ENCODE results near the gene SARM1.

The SARM1 gene

DNA sequence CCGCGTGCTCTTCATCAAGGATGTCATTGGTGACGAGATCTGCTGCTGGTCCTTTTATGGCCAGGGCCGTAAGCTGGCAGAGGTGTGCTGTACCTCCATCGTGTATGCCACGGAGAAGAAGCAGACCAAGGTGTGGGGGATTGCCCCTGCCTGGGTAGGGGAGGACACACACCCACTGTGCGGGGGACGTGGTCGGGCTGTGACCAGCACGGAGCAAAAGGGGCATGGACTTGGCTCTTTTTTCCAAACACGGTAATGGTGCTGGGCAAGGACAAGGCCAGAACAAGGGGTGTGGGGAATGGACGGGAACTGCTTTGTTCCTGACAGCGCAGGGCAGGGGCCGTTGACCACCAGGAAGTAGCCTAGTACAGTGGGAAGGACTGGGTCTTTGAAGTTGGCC, 29.2 kb upstream of the SARM1 start:
- DNase-seq = no peak

GRCh38 chr17:28343491-28343932, 28.0 kb upstream of the SARM1 start:
- DNase-seq = no peak

DNA sequence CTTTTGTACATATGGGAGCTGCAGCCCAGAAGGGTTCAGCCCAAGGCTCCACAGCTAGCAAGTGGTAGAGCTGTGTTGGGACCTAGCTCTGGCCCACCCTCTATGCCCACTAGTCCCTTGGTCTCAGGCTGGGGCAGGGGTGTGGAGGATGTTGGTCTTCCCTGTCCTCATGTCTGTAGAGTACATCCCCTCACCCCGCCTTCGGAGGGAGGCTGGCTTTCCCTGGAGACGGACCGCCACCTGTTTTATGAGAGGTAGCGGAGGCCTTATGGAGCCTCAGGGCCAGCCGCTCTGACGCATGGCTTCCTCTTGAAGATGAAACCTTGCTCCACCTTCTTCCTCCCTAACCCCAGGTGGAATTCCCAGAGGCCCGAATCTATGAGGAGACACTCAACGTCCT, 27.5 kb upstream of the SARM1 start:
- DNase-seq = no peak

- no peak for DNase-seq
Measured at GRCh38 chr17:28344435-28344901, 27.0 kb upstream of the SARM1 start.

- no peak for DNase-seq
Measured at GRCh38 chr17:28345419-28346198, 25.9 kb upstream of the SARM1 start.

GRCh38 chr17:28346199-28346580, 25.3 kb upstream of the SARM1 start:
- no peak for DNase-seq

GRCh38 chr17:28346746-28347246, 24.7 kb upstream of the SARM1 start:
- no peak for DNase-seq

DNA sequence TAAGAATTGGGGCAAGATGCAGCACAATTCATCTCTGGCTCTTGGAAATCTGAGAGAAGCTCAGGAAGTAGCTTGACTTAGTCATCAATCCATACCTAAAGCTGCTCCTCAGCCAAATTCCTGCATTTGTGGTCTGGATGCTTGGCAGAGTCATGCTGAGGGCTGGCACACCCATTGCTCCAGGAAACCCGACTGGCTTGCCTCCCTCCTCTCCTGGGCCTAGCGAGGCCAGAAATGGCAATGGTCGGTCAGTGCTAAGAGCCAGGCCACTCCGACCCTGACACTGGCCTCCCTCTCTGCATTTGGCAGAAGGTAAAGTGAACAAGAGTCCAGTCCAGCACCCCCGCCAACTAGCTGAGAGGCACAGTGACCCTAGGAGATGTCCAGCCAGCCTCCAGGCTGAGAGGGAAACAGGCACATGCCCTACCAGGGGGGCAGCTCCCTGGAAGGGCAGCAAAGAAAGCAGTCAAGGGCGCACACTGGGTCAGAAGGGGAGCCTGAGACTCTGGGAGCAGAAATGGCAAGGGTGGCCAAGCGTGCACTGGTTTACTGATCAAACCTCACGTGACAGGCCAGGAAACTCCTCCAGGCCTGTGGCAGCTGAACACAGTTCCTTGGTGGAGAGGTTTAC, 24.1 kb upstream of the SARM1 start:
- DNase-seq = no peak

DNA sequence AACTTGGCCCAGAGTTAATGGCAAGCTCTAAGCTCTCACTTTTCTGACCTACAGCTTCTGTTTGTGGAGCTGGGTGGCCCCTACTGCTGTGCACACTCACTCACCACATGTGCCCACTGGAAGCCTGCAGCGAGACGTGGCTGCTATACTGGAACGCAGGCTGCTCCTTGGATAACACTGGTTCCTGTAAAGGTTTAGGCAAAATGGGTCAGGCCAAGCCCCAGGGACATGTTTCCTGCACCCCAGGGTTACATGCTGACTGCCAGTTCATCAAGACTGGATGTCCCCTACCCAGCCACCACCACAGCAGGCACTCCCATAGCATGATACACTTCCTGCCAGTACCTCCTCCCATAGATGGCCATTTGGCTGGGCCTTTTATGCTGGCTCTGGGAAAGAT, 22.5 kb upstream of the SARM1 start:
- DNase-seq = no peak

DNA sequence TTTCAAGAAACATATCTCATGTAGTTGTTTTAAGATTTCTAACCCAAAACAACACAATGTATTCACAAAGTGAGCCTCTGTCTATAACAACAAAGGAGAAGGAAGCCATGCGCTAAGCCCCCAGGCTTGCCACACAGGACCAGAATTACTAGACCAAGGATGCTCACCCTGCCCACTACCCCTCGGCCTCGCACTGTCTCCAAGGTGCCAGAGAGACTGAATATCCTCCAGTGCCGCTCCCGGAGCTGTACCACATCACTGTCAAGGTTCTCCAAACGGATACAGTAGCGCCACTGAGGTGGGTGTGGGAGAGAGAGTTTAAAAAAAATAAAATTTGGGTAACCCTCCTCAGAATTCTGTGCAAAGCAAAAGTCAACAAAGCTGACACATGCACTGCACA, 21.2 kb upstream of the SARM1 start:
- no peak for DNase-seq

GRCh38 chr17:28357061-28357900, 14.2 kb upstream of the SARM1 start, which contains the start of gene POLDIP2:
TSS of gene POLDIP2 (minus strand) at chr17:28357527. CDS start at chr17:28357448, 79 bp downstream.
- DNase-seq = peak; percentile 83

DNA sequence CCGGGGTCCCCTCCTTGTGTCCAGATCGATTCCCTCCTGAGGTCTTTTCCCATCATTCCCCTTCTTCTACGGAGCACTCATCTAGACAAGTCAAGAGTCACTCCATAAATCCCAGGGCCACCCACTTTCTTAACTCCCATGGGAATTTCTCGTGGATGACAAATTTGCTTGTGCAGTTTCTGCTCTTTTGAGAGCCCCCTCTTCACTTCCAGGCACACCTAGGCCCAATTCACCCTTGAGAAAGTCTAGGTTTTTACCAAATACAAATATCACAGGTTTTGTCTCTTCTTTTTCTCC, 13.6 kb upstream of the SARM1 start:
- DNase-seq = no peak

DNA sequence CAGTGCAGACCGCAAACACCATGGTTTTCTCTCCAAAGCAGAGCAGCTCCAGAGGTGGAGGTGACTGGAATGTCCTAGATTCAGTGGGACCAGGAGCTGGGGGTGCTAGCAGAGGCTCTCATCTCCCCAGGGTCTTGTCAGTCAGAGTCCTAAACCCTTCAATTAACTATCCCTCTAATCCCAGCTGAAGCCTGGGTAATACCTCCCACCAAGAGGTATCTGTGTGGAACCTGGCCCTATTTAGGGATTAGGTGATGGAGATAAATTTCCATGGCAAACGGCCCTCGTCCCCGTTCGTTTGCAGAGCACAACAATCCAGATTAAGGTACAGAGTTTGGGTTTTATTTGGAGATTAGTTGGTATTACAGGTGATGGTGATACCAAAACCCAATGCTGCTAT, 8.3 kb upstream of the SARM1 start:
- DNase-seq = no peak

GRCh38 chr17:28363776-28364650, 7.5 kb upstream of the SARM1 start:
- DNase-seq = no peak

DNA sequence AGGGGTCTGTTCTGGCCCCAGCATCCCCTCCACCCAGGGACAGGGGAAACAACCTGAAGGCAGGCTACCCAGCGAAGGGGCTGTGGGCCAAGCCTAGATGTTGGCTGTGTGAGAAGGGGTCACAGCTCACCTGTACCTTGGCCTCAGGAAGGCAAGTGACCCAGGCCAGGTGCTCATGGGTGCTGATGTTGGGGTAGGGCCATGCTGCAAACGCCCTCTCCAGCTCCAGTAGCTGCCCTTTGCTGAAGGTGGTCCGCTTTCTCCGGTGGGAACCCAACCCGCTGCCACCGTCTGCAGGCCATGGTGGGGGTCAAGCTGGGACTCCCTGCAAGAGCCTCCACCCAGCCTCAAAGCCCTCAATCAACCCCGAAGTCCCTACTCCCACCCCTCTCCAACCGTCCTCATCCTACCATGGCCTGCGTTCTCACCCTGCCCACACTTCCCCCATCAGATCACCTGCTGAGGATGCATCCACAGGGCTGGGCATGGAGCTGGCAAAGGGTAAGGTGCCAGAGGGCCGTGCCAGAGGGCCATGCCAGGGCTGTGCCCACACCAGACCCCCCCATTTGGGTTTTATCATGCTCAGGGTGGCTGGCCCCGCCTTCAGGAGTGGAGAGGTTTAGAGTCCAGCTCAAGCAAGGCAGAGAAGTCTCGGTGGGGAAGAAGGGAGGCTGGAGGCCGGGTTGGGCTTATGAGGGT, 6.7 kb upstream of the SARM1 start, which contains the start of gene SEBOX:
Gene SEBOX, minus strand, starts transcription at position 535 of the 699 bp plus-strand sequence. Its CDS starts 48 bp downstream, at position 487.
- no peak for DNase-seq

GRCh38 chr17:28365487-28365886, 6.0 kb upstream of the SARM1 start:
- DNase-seq = no peak

GRCh38 chr17:28366605-28367004, 4.9 kb upstream of the SARM1 start:
- DNase-seq = no peak

DNA sequence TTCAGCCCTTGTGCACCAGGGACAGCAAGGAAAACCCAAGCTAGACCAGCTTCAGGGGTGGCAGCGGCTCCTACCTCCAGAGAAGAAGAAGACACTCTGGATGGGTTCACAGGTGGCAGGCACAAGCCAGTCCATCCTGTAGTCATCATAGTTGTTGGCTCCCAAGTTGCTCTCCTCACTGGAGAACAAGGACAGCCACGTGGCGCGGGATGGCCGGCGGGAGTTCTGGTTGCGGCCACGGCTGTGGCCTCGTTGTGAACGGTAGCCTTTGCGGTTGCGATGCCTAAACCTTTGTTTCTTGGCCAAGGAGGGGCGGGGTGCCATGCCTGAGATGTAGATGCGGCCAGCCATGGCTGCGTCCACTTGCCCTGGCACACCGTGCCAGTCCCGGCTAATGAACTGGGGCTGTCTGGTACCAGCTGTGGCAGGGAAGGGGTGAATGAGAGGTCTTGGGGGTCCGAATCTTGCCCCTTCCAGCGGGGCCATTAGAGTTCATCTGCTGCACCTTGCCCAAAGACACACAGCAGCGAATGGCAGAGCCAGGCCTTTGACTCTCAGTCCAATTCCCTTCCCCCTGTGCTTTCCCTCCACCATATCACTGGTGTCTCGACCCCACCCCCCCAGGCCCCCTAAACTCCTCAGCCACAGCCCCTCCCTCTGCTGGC, 3.7 kb upstream of the SARM1 start:
- DNase-seq = no peak

- DNase-seq = no peak
Measured at GRCh38 chr17:28368306-28368831, 3.1 kb upstream of the SARM1 start.

DNA sequence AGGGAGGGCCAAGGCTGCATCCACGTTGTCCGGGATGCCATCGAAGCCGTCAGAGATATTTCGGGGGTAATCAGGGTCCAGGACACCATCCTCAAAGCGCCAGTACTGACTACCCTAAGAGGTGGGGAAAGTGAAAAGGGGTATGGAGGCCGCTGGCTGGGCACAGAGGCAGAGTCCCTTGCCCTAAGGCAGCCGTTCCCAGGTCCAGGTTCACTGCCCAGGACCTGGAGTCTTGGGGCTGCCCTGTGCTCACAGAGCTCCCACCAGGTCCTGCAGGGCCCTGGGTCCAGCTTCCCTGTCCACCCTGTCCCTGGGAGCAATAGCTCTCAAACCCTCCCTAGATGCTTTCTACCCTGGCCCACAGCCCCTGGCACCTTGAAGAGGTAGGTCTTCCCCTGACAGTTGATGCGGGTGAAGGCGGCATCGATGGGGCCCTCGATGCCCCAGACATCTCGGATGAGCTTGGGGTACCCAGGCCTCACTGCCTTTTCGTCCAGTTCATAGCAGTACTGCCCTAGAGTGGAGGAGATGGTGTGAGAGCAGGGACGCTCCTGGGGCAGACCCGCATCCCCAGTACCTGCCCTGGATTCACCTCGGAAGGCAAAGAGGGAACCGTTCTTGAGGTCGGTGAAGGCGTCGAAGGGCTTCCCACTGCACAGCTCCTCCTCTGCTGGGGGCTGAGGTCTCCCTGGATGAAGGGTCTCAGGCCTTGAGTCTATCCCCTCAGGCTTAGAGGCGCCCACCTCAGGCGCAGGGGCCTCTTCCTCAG, 2.4 kb upstream of the SARM1 start:
- no peak for DNase-seq

Data from SHP77 treated with DMSO at 0.1 percent for 48 hours (cell line).